HCT116 (cell line): Measurements from ENCODE around the gene GHR. TPM values are rescaled to one million over a fixed set of nuclear protein-coding genes. Genes with fewer than 3 reads are reported as not detected.

Experiments used
- ATAC-seq: fragments of 200-7000 bp; cut with Tn5 transposase; 2 replicates; pipeline ENCODE4 v1.9.1; 2020; ENCODE audit warnings: mild to moderate bottlenecking, moderate library complexity
- BruUV-seq: library from RNA; stranded (reverse); fragments of 400-500 nt; replicated peaks from 2 replicates; lab custom pipeline; 2021; lab: Mats Ljungman, UMichigan
- CTCF ChIA-PET: fragments of 300-600 bp; sonication (Branson Sonifier 250); formaldehyde crosslinking; loops from one replicate; lab custom pipeline; 2021; ENCODE audit warnings: antibody characterized with exemption; lab: Charles Lee
- POLR2A ChIA-PET: fragments of 300-600, 350-600 bp; sonication (Branson Sonifier 250); formaldehyde crosslinking; loops from one replicate; lab custom pipeline; 2021; ENCODE audit warnings: antibody characterized with exemption; lab: Charles Lee
- RAD21 ChIA-PET, 2 experiments: fragments of 300-600 bp; sonication (Branson Sonifier 250); formaldehyde crosslinking; loops; one replicate each; lab custom pipeline; 2023; ENCODE audit warnings: low total read pairs in 2 of 2; ENCODE audit not compliant: uncharacterized antibody in 2 of 2, unreplicated experiment in 2 of 2, low non-redundant PET in 1 of 2; lab: Charles Lee
- DNase-seq: peaks from one replicate; pipeline ENCODE4 v3.0.0-alpha.2; 2010; ENCODE audit warnings: low read depth, low spot score
- H2AFZ ChIP-seq: fragments of 200-600 bp; shearing (Covaris generic), sonication (generic); 2 replicates; pipeline ENCODE4 v1.6.1; 2017; ENCODE audit warnings: low read depth, mixed run types, mixed read lengths, antibody characterized with exemption, low read length; ENCODE audit not compliant: poor library complexity, severe bottlenecking
- H3K27ac ChIP-seq: 2 replicates; pipeline ENCODE4 v1.5.1; 2012; ENCODE audit warnings: low read depth, low read length
- H3K27me3 ChIP-seq: fragments of 200-600 bp; sonication (generic); 2 replicates; pipeline ENCODE4 v1.6.1; 2016; ENCODE audit warnings: mixed run types, low read length, mixed read lengths; ENCODE audit not compliant: insufficient read depth
- H3K36me3 ChIP-seq, 2 experiments: fragments of 200-500 bp in 1 of 2; fragments of 200-600 bp in 1 of 2; sonication (Bioruptor generic) in 1 of 2; sonication (generic) in 1 of 2; 2 replicates each; pipeline versions ENCODE4 v1.5.1 to v1.6.1; 2014 to 2016; ENCODE audit warnings: low read length in 2 of 2, inconsistent platforms in 1 of 2, mixed read lengths in 1 of 2, mixed run types in 1 of 2; ENCODE audit not compliant: insufficient read depth in 2 of 2, control insufficient read depth in 1 of 2
- H3K4me1 ChIP-seq, 2 experiments: fragments of 200-600 bp in 1 of 2; sonication (generic) in 1 of 2; 2 replicates each; pipeline versions ENCODE4 v1.5.1 to v1.6.1; 2012 to 2017; ENCODE audit warnings: low read length in 2 of 2, inconsistent platforms in 1 of 2, mild to moderate bottlenecking in 1 of 2, mixed read lengths in 1 of 2, mixed run types in 1 of 2, moderate library complexity in 1 of 2; ENCODE audit not compliant: insufficient read depth in 2 of 2, control insufficient read depth in 1 of 2
- H3K4me2 ChIP-seq: fragments of 200-600 bp; sonication (generic); 2 replicates; pipeline ENCODE4 v1.6.1; 2017; ENCODE audit warnings: mixed run types, low read length, mixed read lengths
- H3K4me3 ChIP-seq, 2 experiments: fragments of 200-600 bp in 1 of 2; sonication (generic) in 1 of 2; replicated peaks in 1 of 2; 2 replicates each; pipeline ENCODE4 v1.5.1; 2011 to 2016; ENCODE audit warnings: low read length in 2 of 2, control low read depth in 1 of 2, low read depth in 1 of 2, mild to moderate bottlenecking in 1 of 2, mixed read lengths in 1 of 2, mixed run types in 1 of 2
- H3K79me2 ChIP-seq: fragments of 200-600 bp; sonication (generic); 2 replicates; pipeline ENCODE4 v1.6.1; 2017; ENCODE audit warnings: mild to moderate bottlenecking, mixed run types, low read length, moderate library complexity, mixed read lengths; ENCODE audit not compliant: insufficient read depth
- H3K9ac ChIP-seq: fragments of 200-600 bp; sonication (generic); 2 replicates; pipeline ENCODE4 v1.6.1; 2016; ENCODE audit warnings: low read length, mixed read lengths
- H3K9me2 ChIP-seq: fragments of 200-600 bp; sonication (generic), shearing (Covaris generic); 2 replicates; pipeline ENCODE4 v1.6.1; 2017; ENCODE audit warnings: mixed run types, mild to moderate bottlenecking, moderate library complexity; ENCODE audit not compliant: insufficient read depth
- H3K9me3 ChIP-seq, 2 experiments: fragments of 200-500 bp in 1 of 2; fragments of 200-600 bp in 1 of 2; sonication (Bioruptor generic) in 1 of 2; sonication (generic) in 1 of 2; 2 replicates each; pipeline ENCODE4 v1.6.1; 2014 to 2017; ENCODE audit warnings: low read length in 2 of 2, mixed read lengths in 2 of 2, inconsistent platforms in 1 of 2, low read depth in 1 of 2, mild to moderate bottlenecking in 1 of 2, mixed run types in 1 of 2, moderate library complexity in 1 of 2; ENCODE audit not compliant: control insufficient read depth in 1 of 2, insufficient read depth in 1 of 2
- H4K20me1 ChIP-seq: fragments of 200-600 bp; sonication (generic), shearing (Covaris generic); 2 replicates; pipeline ENCODE4 v1.6.1; 2017; ENCODE audit warnings: mixed run types, mild to moderate bottlenecking, moderate library complexity; ENCODE audit not compliant: insufficient read depth
- EZH2 ChIP-seq: fragments of 200-600 bp; sonication (generic); IDR thresholded peaks from 2 replicates; pipeline ENCODE4 v1.6.1; 2017; ENCODE audit warnings: antibody characterized with exemption, mixed run types
- POLR2AphosphoS5 ChIP-seq: IDR thresholded peaks from 2 replicates; pipeline ENCODE4 v1.6.1; 2011; ENCODE audit warnings: mild to moderate bottlenecking, low read depth, low read length, moderate library complexity
- RAD21 ChIP-seq: IDR thresholded peaks from 2 replicates; pipeline ENCODE4 v1.6.1; 2012; ENCODE audit warnings: low read depth, mild to moderate bottlenecking
- TCF7L2 ChIP-seq: IDR thresholded peaks from 2 replicates; pipeline ENCODE4 v1.7.0; 2011; ENCODE audit warnings: borderline replicate concordance, inconsistent platforms; ENCODE audit not compliant: insufficient read depth, insufficient read length; ENCODE audit errors: extremely low read depth
- intact Hi-C: fragments of 100-400 bp; cut with micrococcal nuclease; formaldehyde crosslinking; loops from 2 replicates; pipeline ENCODE4 v1.10.0; 2022
- total RNA-seq: library from RNA; stranded (reverse); gene quantifications from one replicate; pipeline ENCODE4 v1.2.1, GENCODE V29; 2021; ENCODE audit not compliant: unreplicated experiment
- TF ChIP-seq, protein P1 (sequence below): IDR thresholded peaks from 2 replicates; pipeline ENCODE4 v1.6.1; 2012; ENCODE audit warnings: low read depth
- TF ChIP-seq, protein P2 (sequence below): IDR thresholded peaks from 2 replicates; pipeline ENCODE4 v1.6.1; 2012

Gene GHR
- total RNA-seq, 1 experiment from 2014 or later: not detected

DNA sequence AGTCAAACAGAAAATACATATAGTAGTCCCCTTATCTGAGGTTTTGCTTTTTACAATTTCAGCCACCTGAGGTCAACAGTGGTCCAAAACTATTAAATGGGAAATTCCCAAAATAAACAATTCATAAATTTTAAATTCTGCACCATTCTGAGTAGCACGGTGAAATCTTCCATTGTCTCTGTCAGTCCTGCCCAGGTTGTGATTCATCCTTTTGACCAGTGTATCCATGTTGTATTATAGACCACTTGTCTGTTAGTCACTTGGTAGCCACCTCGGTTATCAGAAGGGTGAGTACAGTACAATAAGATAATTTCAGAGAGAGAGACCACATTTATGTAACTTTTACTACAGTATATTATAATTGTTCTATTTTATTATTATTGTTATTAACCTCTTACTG is 336.2 kb downstream of the GHR start:
- DNase-seq: no peak
- BruUV-seq: no TSS peak

More for the DNA sequence above, 336.2 kb downstream of the GHR start:
- no peaks in the 10 kb centered on the region for H3K9me3 ChIP-seq
- H3K4me3 ChIP-seq: no peak overlapping the region
- H3K79me2 ChIP-seq: no peaks in the 10 kb centered on the region
- H3K27ac ChIP-seq: no peak overlapping the region
- ChIA-PET CTCF (no interaction called here), POLR2A (no interaction called here), RAD21 (no interaction called here)
- H4K20me1 ChIP-seq: no peaks in the 10 kb centered on the region
- ATAC-seq: no peak
- no peak overlapping the region for H3K4me2 ChIP-seq
- H2AFZ ChIP-seq: no peak overlapping the region
- intact Hi-C loops: no loop called here
- H3K27me3 ChIP-seq: no peaks in the 10 kb centered on the region
- H3K9ac ChIP-seq: no peak overlapping the region
- no peaks in the 10 kb centered on the region for H3K36me3 ChIP-seq
- TF ChIP-seq, protein P1, sequence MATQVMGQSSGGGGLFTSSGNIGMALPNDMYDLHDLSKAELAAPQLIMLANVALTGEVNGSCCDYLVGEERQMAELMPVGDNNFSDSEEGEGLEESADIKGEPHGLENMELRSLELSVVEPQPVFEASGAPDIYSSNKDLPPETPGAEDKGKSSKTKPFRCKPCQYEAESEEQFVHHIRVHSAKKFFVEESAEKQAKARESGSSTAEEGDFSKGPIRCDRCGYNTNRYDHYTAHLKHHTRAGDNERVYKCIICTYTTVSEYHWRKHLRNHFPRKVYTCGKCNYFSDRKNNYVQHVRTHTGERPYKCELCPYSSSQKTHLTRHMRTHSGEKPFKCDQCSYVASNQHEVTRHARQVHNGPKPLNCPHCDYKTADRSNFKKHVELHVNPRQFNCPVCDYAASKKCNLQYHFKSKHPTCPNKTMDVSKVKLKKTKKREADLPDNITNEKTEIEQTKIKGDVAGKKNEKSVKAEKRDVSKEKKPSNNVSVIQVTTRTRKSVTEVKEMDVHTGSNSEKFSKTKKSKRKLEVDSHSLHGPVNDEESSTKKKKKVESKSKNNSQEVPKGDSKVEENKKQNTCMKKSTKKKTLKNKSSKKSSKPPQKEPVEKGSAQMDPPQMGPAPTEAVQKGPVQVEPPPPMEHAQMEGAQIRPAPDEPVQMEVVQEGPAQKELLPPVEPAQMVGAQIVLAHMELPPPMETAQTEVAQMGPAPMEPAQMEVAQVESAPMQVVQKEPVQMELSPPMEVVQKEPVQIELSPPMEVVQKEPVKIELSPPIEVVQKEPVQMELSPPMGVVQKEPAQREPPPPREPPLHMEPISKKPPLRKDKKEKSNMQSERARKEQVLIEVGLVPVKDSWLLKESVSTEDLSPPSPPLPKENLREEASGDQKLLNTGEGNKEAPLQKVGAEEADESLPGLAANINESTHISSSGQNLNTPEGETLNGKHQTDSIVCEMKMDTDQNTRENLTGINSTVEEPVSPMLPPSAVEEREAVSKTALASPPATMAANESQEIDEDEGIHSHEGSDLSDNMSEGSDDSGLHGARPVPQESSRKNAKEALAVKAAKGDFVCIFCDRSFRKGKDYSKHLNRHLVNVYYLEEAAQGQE: no peak
- TF ChIP-seq TCF7L2 (no peak), RAD21 (no peak), POLR2AphosphoS5 (no peak), EZH2 (no peak)
- TF ChIP-seq, protein P2, sequence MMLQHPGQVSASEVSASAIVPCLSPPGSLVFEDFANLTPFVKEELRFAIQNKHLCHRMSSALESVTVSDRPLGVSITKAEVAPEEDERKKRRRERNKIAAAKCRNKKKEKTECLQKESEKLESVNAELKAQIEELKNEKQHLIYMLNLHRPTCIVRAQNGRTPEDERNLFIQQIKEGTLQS: no peak
- H3K9me2 ChIP-seq: no peaks in the 10 kb centered on the region
- H3K4me1 ChIP-seq: no peaks in the 10 kb centered on the region
